Right atrium auricular region (tissue), 2 donors: ENCODE results near the gene ZNF684. TPM values are rescaled to one million over a fixed set of nuclear protein-coding genes. Genes with fewer than 3 reads are reported as not detected.

Experiments used
- DNase-seq: peaks from one replicate; pipeline ENCODE4 v3.0.0-alpha.2; 2019; ENCODE audit warnings: low spot score
- H3K27ac ChIP-seq, 2 donors: fragments of 200-600 bp; sonication (generic); 1 replicate in 1 of 2; 2 replicates in 1 of 2; pipeline ENCODE4 v1.5.1; 2016 to 2019
- H3K27me3 ChIP-seq, 2 donors: fragments of 200-600 bp; sonication (generic); one replicate each; pipeline versions ENCODE4 v1.5.1 to v1.6.0; 2017 to 2019
- H3K36me3 ChIP-seq: fragments of 200-600 bp; sonication (generic); one replicate; pipeline ENCODE4 v1.5.1; 2016
- H3K4me1 ChIP-seq, 2 donors: fragments of 200-600 bp; sonication (generic); one replicate each; pipeline versions ENCODE4 v1.5.1 to v1.6.0; 2017 to 2019
- H3K4me3 ChIP-seq, 2 donors: fragments of 200-600 bp; sonication (generic); 1 replicate in 1 of 2; 2 replicates in 1 of 2; pipeline ENCODE4 v1.5.1; 2017 to 2019; ENCODE audit warnings: mild to moderate bottlenecking in 1 of 2, moderate library complexity in 1 of 2
- H3K9me3 ChIP-seq, 2 donors: fragments of 200-600 bp; sonication (generic); one replicate each; pipeline ENCODE4 v1.5.1; 2019
- total RNA-seq, 2 donors: library from RNA; depleted of rRNA; stranded (reverse); fragments of >200 nt; gene quantifications; one replicate each; pipeline ENCODE4 v1.1.0, GENCODE V29; 2016
- TF ChIP-seq, protein P1 (sequence below), 2 donors: fragments of 200-600 bp; sonication (generic); IDR thresholded peaks; one replicate each; pipeline ENCODE4 v1.5.1; 2019; ENCODE audit warnings: antibody characterized with exemption in 2 of 2

ZNF684 gene
- total RNA-seq, 2 donors from 2014 or later, result 3.4 to 9.7 TPM

DNA sequence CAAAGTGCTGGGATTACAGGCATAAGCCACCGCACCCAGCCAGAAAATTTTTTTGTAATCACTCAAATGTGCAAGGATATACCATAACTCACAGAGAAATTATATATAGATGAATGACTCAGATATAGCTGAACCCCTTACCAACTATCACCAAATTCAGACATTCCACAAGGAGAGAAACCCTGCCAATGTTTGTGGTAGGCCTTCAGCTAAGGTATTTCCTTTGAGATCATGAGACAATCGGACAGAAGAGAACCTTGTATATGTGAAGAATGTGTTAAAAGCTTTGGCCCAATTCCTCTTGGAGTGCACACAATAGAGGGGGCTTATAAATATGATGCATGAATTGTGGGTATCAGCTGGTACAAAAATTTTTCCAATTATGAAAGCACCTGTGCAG is 50.7 kb downstream of the ZNF684 start:
- DNase-seq, result no peak
- no peak overlapping the region for H3K4me3 ChIP-seq
- TF ChIP-seq, protein P1, sequence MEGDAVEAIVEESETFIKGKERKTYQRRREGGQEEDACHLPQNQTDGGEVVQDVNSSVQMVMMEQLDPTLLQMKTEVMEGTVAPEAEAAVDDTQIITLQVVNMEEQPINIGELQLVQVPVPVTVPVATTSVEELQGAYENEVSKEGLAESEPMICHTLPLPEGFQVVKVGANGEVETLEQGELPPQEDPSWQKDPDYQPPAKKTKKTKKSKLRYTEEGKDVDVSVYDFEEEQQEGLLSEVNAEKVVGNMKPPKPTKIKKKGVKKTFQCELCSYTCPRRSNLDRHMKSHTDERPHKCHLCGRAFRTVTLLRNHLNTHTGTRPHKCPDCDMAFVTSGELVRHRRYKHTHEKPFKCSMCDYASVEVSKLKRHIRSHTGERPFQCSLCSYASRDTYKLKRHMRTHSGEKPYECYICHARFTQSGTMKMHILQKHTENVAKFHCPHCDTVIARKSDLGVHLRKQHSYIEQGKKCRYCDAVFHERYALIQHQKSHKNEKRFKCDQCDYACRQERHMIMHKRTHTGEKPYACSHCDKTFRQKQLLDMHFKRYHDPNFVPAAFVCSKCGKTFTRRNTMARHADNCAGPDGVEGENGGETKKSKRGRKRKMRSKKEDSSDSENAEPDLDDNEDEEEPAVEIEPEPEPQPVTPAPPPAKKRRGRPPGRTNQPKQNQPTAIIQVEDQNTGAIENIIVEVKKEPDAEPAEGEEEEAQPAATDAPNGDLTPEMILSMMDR (IDR thresholded peaks at IDR 0.05), result no peak

GRCh38 chr1:40583980-40584379 is 52.5 kb downstream of the ZNF684 start:
- no peak overlapping the region for H3K27ac ChIP-seq
- no peaks in the 10 kb centered on the region for H3K4me1 ChIP-seq
- DNase-seq, result no peak
- H3K9me3 ChIP-seq, result no peaks in the 10 kb centered on the region
- no peaks in the 10 kb centered on the region for H3K36me3 ChIP-seq
- TF ChIP-seq, protein P1 (IDR thresholded peaks at IDR 0.05), result no peak
- no peaks in the 10 kb centered on the region for H3K27me3 ChIP-seq
- no peak overlapping the region for H3K4me3 ChIP-seq

More for the DNA sequence above, 50.7 kb downstream of the ZNF684 start:
- no peaks in the 10 kb centered on the region for H3K9me3 ChIP-seq
- no peak overlapping the region for H3K27ac ChIP-seq
- no peaks in the 10 kb centered on the region for H3K27me3 ChIP-seq
- H3K36me3 ChIP-seq, result no peaks in the 10 kb centered on the region
- no peaks in the 10 kb centered on the region for H3K4me1 ChIP-seq

- H3K27ac ChIP-seq, result no peak overlapping the region
- H3K36me3 ChIP-seq, result no peaks in the 10 kb centered on the region
- H3K27me3 ChIP-seq, result no peaks in the 10 kb centered on the region
- DNase-seq, result no peak
- H3K4me1 ChIP-seq, result peaks cover 0 to 6% of the 10 kb centered on the region in 2 donors
- no peak overlapping the region for H3K4me3 ChIP-seq
- H3K9me3 ChIP-seq, result no peaks in the 10 kb centered on the region
- TF ChIP-seq, protein P1 (IDR thresholded peaks at IDR 0.05), result no peak
These were observed 57.1 kb downstream of the ZNF684 start for GRCh38 chr1:40588586-40588985.

- DNase-seq, result no peak
- TF ChIP-seq, protein P1 (IDR thresholded peaks at IDR 0.05), result peak in 1 of 2 donors; percentile 54
- Histone ChIP-seq H3K4me3 (no peak overlapping the region), H3K9me3 (no peaks in the 10 kb centered on the region), H3K27me3 (no peaks in the 10 kb centered on the region), H3K36me3 (no peaks in the 10 kb centered on the region), H3K27ac (no peak overlapping the region), H3K4me1 (peaks cover 0 to 9% of the 10 kb centered on the region in 2 donors)
These were observed 60.8 kb downstream of the ZNF684 start for GRCh38 chr1:40592107-40592803.

DNA sequence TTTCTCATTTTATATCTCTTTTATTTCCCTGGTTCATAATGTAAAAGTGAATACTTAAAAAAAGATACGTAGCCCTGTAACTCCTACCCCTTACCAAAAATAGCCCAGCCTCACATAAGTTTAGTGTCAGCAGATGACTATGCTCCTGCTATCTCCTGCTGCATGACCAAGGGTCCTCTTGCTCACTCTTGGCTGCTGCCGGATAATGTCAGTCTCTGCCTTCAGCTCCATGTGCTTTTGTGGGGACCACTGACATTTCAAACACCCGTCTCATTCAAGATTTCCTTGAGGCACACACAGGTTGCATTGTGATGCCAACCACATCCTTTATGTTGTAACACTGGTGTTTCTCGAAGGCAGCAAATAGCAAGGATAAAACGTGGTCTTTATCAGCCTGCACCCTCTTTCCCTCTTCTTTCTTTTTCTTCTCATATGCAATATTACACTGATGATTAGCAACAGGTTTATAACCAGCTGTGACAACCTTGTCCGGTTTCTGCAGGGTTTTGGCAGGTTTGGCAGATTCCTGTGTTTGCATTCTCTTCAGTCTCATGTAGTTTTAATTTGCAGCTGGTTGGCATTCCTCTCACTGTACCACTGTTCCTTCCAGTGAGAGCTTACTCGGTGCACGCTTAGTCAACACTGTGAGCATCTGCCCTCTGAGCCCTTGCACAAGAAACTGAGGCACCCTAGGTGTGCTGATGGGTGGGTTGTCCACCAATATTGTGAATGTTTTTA is 62.2 kb downstream of the ZNF684 start:
- H3K4me1 ChIP-seq, result peaks cover 0 to 9% of the 10 kb centered on the region in 2 donors
- no peaks in the 10 kb centered on the region for H3K36me3 ChIP-seq
- H3K4me3 ChIP-seq, result no peak overlapping the region
- H3K27ac ChIP-seq, result no peak overlapping the region
- no peaks in the 10 kb centered on the region for H3K27me3 ChIP-seq
- H3K9me3 ChIP-seq, result no peaks in the 10 kb centered on the region
- DNase-seq, result no peak
- TF ChIP-seq, protein P1 (IDR thresholded peaks at IDR 0.05), result no peak
